ENCODE results near the gene CST1.
"Not testable (repeated sequence)": the region's sequence is repeated elsewhere in the genome, so short reads cannot be mapped to it uniquely, and the experiment has no call there.

The CST1 gene

DNA sequence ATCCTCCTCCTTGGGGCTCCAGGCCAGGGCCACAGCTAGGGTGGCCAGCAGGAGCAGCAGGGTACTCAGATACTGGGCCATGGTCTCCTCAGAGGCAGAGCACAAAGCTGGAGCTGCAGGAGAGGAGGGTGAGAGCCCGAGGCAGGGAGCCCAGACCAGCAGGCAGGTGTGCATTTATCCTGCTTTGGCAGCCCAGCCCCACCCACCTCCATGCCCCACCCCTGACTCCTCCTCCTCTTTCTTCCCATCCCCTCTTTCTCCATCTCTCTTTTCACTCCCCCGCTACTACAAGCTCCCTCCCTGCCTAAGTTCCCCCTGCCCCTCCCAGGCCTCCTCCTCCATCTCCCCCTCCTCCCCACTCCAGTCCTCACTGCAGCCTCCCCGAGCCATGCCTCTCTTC, at the start of gene CST1:
TSS of gene CST1 (minus strand) at position 150 of the 400 bp plus-strand sequence. CDS start at position 81, 69 bp downstream.
- not testable (repeated sequence) for H3K27me3 ChIP-seq (ENCODE audit: control insufficient read depth, insufficient read depth, low read length); H3K4me1 ChIP-seq (ENCODE audit: control insufficient read depth, insufficient read depth, low read length); H3K9ac ChIP-seq (ENCODE audit: low read length); H3K4me3 ChIP-seq (ENCODE audit: low read length); H3K27ac ChIP-seq (ENCODE audit: low read depth, low read length); H3K36me3 ChIP-seq (ENCODE audit: control insufficient read depth, insufficient read depth, low read length)

- not testable (repeated sequence) for H3K4me3 ChIP-seq (ENCODE audit: low read length); H3K27ac ChIP-seq (ENCODE audit: low read depth, low read length); H3K36me3 ChIP-seq (ENCODE audit: control insufficient read depth, insufficient read depth, low read length); H3K27me3 ChIP-seq (ENCODE audit: control insufficient read depth, insufficient read depth, low read length); H3K4me1 ChIP-seq (ENCODE audit: control insufficient read depth, insufficient read depth, low read length); H3K9ac ChIP-seq (ENCODE audit: low read length)
Measured at GRCh38 chr20:23799216-23799847, 48.6 kb upstream of the CST1 start.

DNA sequence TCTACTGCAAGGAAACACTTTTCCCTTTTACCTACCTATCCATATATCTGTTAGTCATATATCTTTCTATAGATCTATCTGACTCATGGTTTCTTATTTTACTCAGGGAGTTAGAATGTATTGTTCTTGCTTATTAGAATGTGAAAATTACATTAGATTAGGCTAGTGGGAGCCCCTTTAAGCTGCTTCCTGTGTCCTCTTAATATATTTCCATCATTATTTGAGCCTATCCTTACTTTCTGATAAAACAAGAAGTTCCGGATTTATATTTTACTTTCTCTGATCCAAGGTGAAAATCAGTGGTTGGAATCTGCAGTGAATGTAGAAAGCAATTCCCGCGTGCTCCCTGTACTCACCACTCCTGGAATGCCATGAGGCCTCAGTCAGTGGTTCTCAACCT, 44.8 kb upstream of the CST1 start:
- Histone ChIP-seq H3K9ac (ENCODE audit: low read length) (no peak overlapping the region), H3K27ac (ENCODE audit: low read depth, low read length) (no peak overlapping the region), H3K36me3 (ENCODE audit: control insufficient read depth, insufficient read depth, low read length) (no peaks in the 10 kb centered on the region), H3K4me1 (ENCODE audit: control insufficient read depth, insufficient read depth, low read length) (no peaks in the 10 kb centered on the region), H3K4me3 (ENCODE audit: low read length) (no peak overlapping the region), H3K27me3 (ENCODE audit: control insufficient read depth, insufficient read depth, low read length) (no peaks in the 10 kb centered on the region)

DNA sequence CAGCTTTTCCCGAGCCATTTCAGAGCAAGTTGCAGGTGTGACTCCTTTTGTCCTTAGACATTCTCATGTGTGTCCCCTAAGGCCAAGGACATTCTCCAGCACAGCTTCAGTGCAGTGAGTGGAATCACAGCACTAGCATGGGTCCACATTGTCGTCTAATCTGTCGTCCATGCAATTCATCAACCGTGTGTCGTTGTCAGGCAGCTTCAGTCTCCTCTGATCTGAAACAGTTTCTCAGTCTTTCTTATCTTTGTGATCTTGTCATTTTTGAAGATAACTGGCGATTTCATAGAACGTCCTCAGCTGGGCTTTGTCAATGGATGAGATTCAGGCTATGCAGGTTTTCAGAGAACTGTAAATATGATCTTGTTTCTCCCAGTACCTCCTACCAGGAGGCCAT, 44.1 kb upstream of the CST1 start:
- H3K27me3 ChIP-seq (ENCODE audit: control insufficient read depth, insufficient read depth, low read length), result no peaks in the 10 kb centered on the region
- H3K4me3 ChIP-seq (ENCODE audit: low read length), result no peak overlapping the region
- H3K36me3 ChIP-seq (ENCODE audit: control insufficient read depth, insufficient read depth, low read length), result no peaks in the 10 kb centered on the region
- no peak overlapping the region for H3K27ac ChIP-seq (ENCODE audit: low read depth, low read length)
- H3K4me1 ChIP-seq (ENCODE audit: control insufficient read depth, insufficient read depth, low read length), result no peaks in the 10 kb centered on the region
- no peak overlapping the region for H3K9ac ChIP-seq (ENCODE audit: low read length)

GRCh38 chr20:23794065-23794464, 43.3 kb upstream of the CST1 start:
- no peaks in the 10 kb centered on the region for H3K36me3 ChIP-seq (ENCODE audit: control insufficient read depth, insufficient read depth, low read length)
- H3K9ac ChIP-seq (ENCODE audit: low read length), result no peak overlapping the region
- H3K27me3 ChIP-seq (ENCODE audit: control insufficient read depth, insufficient read depth, low read length), result no peaks in the 10 kb centered on the region
- H3K27ac ChIP-seq (ENCODE audit: low read depth, low read length), result no peak overlapping the region
- H3K4me3 ChIP-seq (ENCODE audit: low read length), result no peak overlapping the region
- H3K4me1 ChIP-seq (ENCODE audit: control insufficient read depth, insufficient read depth, low read length), result no peaks in the 10 kb centered on the region

- no peak overlapping the region for H3K27ac ChIP-seq (ENCODE audit: low read depth, low read length)
Measured at GRCh38 chr20:23783447-23783846, 32.7 kb upstream of the CST1 start.

GRCh38 chr20:23782366-23782983, 31.7 kb upstream of the CST1 start:
- no peak overlapping the region for H3K9ac ChIP-seq (ENCODE audit: low read length)
- no peaks in the 10 kb centered on the region for H3K36me3 ChIP-seq (ENCODE audit: control insufficient read depth, insufficient read depth, low read length)
- H3K27ac ChIP-seq (ENCODE audit: low read depth, low read length), result no peak overlapping the region
- H3K27me3 ChIP-seq (ENCODE audit: control insufficient read depth, insufficient read depth, low read length), result no peaks in the 10 kb centered on the region
- no peak overlapping the region for H3K4me3 ChIP-seq (ENCODE audit: low read length)
- no peaks in the 10 kb centered on the region for H3K4me1 ChIP-seq (ENCODE audit: control insufficient read depth, insufficient read depth, low read length)

More at GRCh38 chr20:23783447-23783846, 32.7 kb upstream of the CST1 start:
- Histone ChIP-seq H3K27me3 (ENCODE audit: control insufficient read depth, insufficient read depth, low read length) (no peaks in the 10 kb centered on the region), H3K4me3 (ENCODE audit: low read length) (no peak overlapping the region), H3K36me3 (ENCODE audit: control insufficient read depth, insufficient read depth, low read length) (no peaks in the 10 kb centered on the region), H3K4me1 (ENCODE audit: control insufficient read depth, insufficient read depth, low read length) (no peaks in the 10 kb centered on the region), H3K9ac (ENCODE audit: low read length) (no peak overlapping the region)

GRCh38 chr20:23778676-23779075, 27.9 kb upstream of the CST1 start:
- H3K27ac ChIP-seq (ENCODE audit: low read depth, low read length); H3K9ac ChIP-seq (ENCODE audit: low read length); H3K36me3 ChIP-seq (ENCODE audit: control insufficient read depth, insufficient read depth, low read length); H3K27me3 ChIP-seq (ENCODE audit: control insufficient read depth, insufficient read depth, low read length); H3K4me1 ChIP-seq (ENCODE audit: control insufficient read depth, insufficient read depth, low read length); H3K4me3 ChIP-seq (ENCODE audit: low read length): not testable (repeated sequence)

DNA sequence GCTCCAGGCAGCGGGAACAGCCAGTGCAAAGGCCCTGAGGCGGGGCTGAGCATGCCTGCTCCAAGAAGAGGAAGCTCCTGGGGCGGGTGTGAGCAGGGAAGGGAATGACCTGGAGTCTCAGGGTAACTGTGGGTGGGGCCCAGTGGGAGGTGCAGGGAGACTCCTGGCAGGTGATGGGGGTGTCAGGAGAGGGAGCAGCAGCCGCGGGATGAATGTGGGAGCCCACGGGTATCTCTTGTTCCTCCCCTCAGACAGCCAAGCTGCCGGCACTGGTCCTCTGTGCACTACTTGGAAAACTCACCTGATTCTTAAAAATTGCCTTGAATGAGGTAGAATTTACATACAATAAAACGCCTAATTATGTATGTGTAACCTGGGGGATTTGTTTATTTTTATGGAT, 26.6 kb upstream of the CST1 start:
- not testable (repeated sequence) for H3K4me3 ChIP-seq (ENCODE audit: low read length); H3K9ac ChIP-seq (ENCODE audit: low read length); H3K36me3 ChIP-seq (ENCODE audit: control insufficient read depth, insufficient read depth, low read length); H3K4me1 ChIP-seq (ENCODE audit: control insufficient read depth, insufficient read depth, low read length); H3K27me3 ChIP-seq (ENCODE audit: control insufficient read depth, insufficient read depth, low read length); H3K27ac ChIP-seq (ENCODE audit: low read depth, low read length)

- Histone ChIP-seq H3K27me3 (ENCODE audit: control insufficient read depth, insufficient read depth, low read length) (no peaks in the 10 kb centered on the region), H3K27ac (ENCODE audit: low read depth, low read length) (no peak overlapping the region), H3K4me1 (ENCODE audit: control insufficient read depth, insufficient read depth, low read length) (no peaks in the 10 kb centered on the region), H3K36me3 (ENCODE audit: control insufficient read depth, insufficient read depth, low read length) (no peaks in the 10 kb centered on the region), H3K4me3 (ENCODE audit: low read length) (no peak overlapping the region), H3K9ac (ENCODE audit: low read length) (no peak overlapping the region)
Measured at GRCh38 chr20:23776067-23776771, 25.5 kb upstream of the CST1 start.

- no peaks in the 10 kb centered on the region for H3K4me1 ChIP-seq (ENCODE audit: control insufficient read depth, insufficient read depth, low read length)
- H3K36me3 ChIP-seq (ENCODE audit: control insufficient read depth, insufficient read depth, low read length), result no peaks in the 10 kb centered on the region
- H3K27me3 ChIP-seq (ENCODE audit: control insufficient read depth, insufficient read depth, low read length), result no peaks in the 10 kb centered on the region
- no peak overlapping the region for H3K9ac ChIP-seq (ENCODE audit: low read length)
- H3K27ac ChIP-seq (ENCODE audit: low read depth, low read length), result no peak overlapping the region
- H3K4me3 ChIP-seq (ENCODE audit: low read length), result no peak overlapping the region
Measured at GRCh38 chr20:23774081-23774480, 23.3 kb upstream of the CST1 start.

- Histone ChIP-seq H3K27me3 (ENCODE audit: control insufficient read depth, insufficient read depth, low read length) (no peaks in the 10 kb centered on the region), H3K4me1 (ENCODE audit: control insufficient read depth, insufficient read depth, low read length) (no peaks in the 10 kb centered on the region), H3K9ac (ENCODE audit: low read length) (no peak overlapping the region), H3K36me3 (ENCODE audit: control insufficient read depth, insufficient read depth, low read length) (no peaks in the 10 kb centered on the region), H3K27ac (ENCODE audit: low read depth, low read length) (no peak overlapping the region), H3K4me3 (ENCODE audit: low read length) (no peak overlapping the region)
Measured at GRCh38 chr20:23773579-23773978, 22.8 kb upstream of the CST1 start.

GRCh38 chr20:23773127-23773526, 22.4 kb upstream of the CST1 start:
- H3K27me3 ChIP-seq (ENCODE audit: control insufficient read depth, insufficient read depth, low read length), result no peaks in the 10 kb centered on the region
- no peaks in the 10 kb centered on the region for H3K36me3 ChIP-seq (ENCODE audit: control insufficient read depth, insufficient read depth, low read length)
- H3K9ac ChIP-seq (ENCODE audit: low read length), result no peak overlapping the region
- no peaks in the 10 kb centered on the region for H3K4me1 ChIP-seq (ENCODE audit: control insufficient read depth, insufficient read depth, low read length)
- H3K4me3 ChIP-seq (ENCODE audit: low read length), result no peak overlapping the region
- H3K27ac ChIP-seq (ENCODE audit: low read depth, low read length), result no peak overlapping the region
